Sigmoid colon (tissue), 4 donors: Measurements from ENCODE around the gene GPR150.
"Not testable (repeated sequence)": the region's sequence is repeated elsewhere in the genome, so short reads cannot be mapped to it uniquely, and the experiment has no call there.

ENCODE experiments used
- POLR2AphosphoS5 ChIP-seq, 4 donors: sonication (generic); formaldehyde crosslinking; IDR thresholded peaks; one replicate each; pipeline ENCODE4 v1.6.1; 2017; ENCODE audit warnings: antibody characterized with exemption in 4 of 4
- TF ChIP-seq, protein P1 (sequence below), 4 experiments: fragments of 450-650 bp in 3 of 4; fragments of 200-600 bp in 1 of 4; IDR thresholded peaks; one replicate each; pipeline ENCODE4 v1.5.1; 2016 to 2019; ENCODE audit warnings: antibody characterized with exemption in 4 of 4, mild to moderate bottlenecking in 3 of 4, moderate library complexity in 2 of 4

DNA sequence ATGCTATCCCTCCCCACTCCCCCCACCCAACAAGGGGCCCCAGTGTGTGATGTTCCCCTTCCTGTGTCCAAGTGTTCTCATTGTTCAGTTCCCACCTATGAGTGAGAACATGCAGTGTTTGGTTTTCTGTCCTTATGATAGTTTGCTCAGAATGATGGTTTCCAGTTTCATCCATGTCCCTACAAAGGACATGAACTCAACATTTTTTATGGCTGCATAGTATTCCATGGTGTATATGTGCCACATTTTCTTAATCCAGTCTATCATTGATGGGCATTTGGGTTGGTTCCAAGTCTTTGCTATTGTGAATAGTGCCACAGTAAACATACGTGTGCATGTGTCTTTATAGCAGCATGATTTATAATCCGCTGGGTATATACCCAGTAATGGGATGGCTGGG, 13.1 kb downstream of the GPR150 start:
- TF ChIP-seq POLR2AphosphoS5 (IDR thresholded peaks at IDR 0.05) = not testable (repeated sequence)
- TF ChIP-seq, protein P1, sequence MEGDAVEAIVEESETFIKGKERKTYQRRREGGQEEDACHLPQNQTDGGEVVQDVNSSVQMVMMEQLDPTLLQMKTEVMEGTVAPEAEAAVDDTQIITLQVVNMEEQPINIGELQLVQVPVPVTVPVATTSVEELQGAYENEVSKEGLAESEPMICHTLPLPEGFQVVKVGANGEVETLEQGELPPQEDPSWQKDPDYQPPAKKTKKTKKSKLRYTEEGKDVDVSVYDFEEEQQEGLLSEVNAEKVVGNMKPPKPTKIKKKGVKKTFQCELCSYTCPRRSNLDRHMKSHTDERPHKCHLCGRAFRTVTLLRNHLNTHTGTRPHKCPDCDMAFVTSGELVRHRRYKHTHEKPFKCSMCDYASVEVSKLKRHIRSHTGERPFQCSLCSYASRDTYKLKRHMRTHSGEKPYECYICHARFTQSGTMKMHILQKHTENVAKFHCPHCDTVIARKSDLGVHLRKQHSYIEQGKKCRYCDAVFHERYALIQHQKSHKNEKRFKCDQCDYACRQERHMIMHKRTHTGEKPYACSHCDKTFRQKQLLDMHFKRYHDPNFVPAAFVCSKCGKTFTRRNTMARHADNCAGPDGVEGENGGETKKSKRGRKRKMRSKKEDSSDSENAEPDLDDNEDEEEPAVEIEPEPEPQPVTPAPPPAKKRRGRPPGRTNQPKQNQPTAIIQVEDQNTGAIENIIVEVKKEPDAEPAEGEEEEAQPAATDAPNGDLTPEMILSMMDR (IDR thresholded peaks at IDR 0.05) = not testable (repeated sequence)
